ENCODE data around the gene GNB1.

The GNB1 gene

GRCh38 chr1:1781526-1781903, 109.4 kb downstream of the GNB1 start:
- Histone ChIP-seq H3K4me1 (ENCODE audit: control insufficient read depth in 1 of 2, insufficient read depth in 1 of 2, low read depth in 1 of 2, low read length in 1 of 2) (peaks cover 58 to 60% of the 10 kb centered on the region in 2 experiments), H3K27me3 (no peaks in the 10 kb centered on the region), H3K9me3 (no peaks in the 10 kb centered on the region), H3K27ac (peak overlapping the region; percentile 99), H3K36me3 (peaks cover 30% of the 10 kb centered on the region), H3K4me3 (ENCODE audit: low read depth in 1 of 2, low read length in 1 of 2) (peak overlapping the region; percentile 79 to 100)
- no peak for TF ChIP-seq CTCF (IDR thresholded peaks at IDR 0.05)

DNA sequence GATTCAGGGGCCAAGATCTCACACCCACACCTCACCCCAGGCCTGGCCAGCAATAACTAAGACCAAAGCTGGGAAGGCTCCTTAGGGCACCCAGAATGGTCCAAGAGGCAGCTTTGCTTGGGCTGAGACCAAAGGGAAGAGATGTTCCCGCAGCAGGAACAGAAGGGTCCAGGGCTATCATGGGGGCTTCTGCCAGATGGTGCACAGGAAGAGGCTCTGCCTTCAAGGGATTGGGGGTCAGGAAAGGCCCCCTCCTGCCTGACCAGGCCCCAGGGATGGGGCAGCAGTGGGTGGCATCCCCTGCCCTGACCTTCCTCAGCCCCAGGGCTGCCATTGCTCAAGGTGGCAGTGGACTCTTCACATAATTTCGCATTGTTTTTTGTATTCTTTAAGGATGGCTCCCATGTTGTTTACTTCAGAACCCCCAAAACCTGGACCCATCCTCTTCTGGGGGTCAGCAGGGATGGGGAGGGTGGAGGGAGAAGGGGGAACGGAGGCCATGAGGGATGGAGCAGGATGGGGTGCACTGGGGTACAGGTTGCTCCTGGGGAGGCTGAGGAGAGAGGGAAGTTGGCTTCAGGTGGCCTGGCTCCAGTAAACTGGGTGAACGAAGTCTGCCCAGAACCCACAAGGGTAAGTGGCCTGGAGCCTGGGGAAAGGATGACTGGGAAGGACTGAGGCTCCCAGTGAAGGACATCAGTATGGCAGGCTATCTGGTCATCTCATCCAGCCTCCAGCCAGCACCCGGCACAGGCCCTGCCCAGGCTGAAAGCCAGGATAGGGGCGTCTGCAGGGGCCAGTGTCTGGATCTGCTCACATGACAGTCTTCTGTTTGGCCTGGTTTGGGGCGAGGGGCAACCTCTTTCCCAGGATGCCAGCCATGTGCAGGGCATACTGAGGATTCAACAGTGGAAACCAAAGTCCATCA, 110.0 kb downstream of the GNB1 start:
- H3K9me3 ChIP-seq = no peaks in the 10 kb centered on the region
- peak overlapping the region; percentile 99 for H3K27ac ChIP-seq
- peak overlapping the region; percentile 79 to 100 for H3K4me3 ChIP-seq (ENCODE audit: low read depth in 1 of 2, low read length in 1 of 2)
- peaks cover 30% of the 10 kb centered on the region for H3K36me3 ChIP-seq
- no peaks in the 10 kb centered on the region for H3K27me3 ChIP-seq
- TF ChIP-seq CTCF (IDR thresholded peaks at IDR 0.05) = no peak
- H3K4me1 ChIP-seq (ENCODE audit: control insufficient read depth in 1 of 2, insufficient read depth in 1 of 2, low read depth in 1 of 2, low read length in 1 of 2) = peaks cover 65 to 66% of the 10 kb centered on the region in 2 experiments

GRCh38 chr1:1779691-1780597, 110.9 kb downstream of the GNB1 start:
- Histone ChIP-seq H3K4me1 (ENCODE audit: control insufficient read depth in 1 of 2, insufficient read depth in 1 of 2, low read depth in 1 of 2, low read length in 1 of 2) (peaks cover 74 to 75% of the 10 kb centered on the region in 2 experiments), H3K36me3 (peaks cover 27% of the 10 kb centered on the region), H3K4me3 (ENCODE audit: low read depth in 1 of 2, low read length in 1 of 2) (peak overlapping the region; percentile 79 to 100), H3K27ac (peak overlapping the region; percentile 99), H3K9me3 (no peaks in the 10 kb centered on the region), H3K27me3 (no peaks in the 10 kb centered on the region)
- TF ChIP-seq CTCF (IDR thresholded peaks at IDR 0.05) = peak; percentile 20

DNA sequence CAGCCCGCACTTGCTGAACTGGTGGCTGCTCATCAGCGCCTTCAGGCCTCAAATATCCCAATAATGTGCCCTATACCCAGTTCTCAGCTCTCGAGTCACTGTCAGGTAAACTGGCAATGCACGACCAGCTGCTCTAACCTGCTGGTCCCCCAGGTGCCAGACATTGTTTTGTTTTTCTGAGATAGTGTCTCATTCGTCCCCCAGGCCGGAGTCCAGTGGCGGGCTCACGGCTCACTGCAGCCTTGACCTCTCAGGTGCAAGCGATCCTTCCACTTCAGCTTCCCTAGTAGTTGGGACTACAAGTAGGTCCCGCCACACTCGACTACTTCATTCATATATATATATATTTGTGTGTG, 111.6 kb downstream of the GNB1 start:
- Histone ChIP-seq H3K27ac (peak overlapping the region; percentile 99), H3K9me3 (no peaks in the 10 kb centered on the region), H3K4me1 (ENCODE audit: control insufficient read depth in 1 of 2, insufficient read depth in 1 of 2, low read depth in 1 of 2, low read length in 1 of 2) (peaks cover 79 to 81% of the 10 kb centered on the region in 2 experiments), H3K4me3 (ENCODE audit: low read depth in 1 of 2, low read length in 1 of 2) (peak overlapping the region; percentile 79 to 100), H3K36me3 (peaks cover 28% of the 10 kb centered on the region), H3K27me3 (no peaks in the 10 kb centered on the region)
- no peak for TF ChIP-seq CTCF (IDR thresholded peaks at IDR 0.05)

DNA sequence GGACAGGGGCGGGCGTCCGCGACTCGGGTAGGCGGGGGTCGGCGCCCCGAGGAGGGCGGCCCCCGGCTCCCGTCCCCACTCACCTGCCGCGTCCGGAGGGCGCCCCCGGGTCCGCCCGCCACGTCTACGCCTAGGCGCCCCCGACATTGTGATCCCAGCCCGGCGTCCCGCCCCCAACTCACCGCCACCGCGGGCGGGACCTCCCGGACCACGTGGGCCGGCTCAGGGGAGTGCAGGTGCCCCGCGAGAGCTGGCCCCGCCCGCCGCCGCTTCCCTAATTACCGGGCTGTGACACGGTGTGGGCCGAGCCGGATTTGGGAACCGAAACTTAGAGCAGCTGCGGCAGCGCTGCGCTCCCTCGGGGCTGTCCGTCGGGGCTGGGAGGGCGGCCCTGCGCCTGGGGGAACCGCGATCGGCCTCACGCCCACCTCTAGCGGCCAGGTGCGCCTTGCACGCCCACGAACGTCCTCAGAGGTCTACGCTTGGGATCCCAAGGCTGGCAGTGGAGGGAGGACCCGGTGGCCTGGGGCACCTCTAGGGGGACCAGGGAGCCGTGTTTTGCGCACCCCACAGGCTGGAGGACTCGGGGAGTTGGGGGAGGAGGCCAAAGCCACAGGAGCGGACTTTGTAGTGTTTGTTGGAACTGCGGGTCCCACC, 112.1 kb downstream of the GNB1 start:
- Histone ChIP-seq H3K4me3 (ENCODE audit: low read depth in 1 of 2, low read length in 1 of 2) (peak overlapping the region; percentile 79 to 100), H3K36me3 (peaks cover 33% of the 10 kb centered on the region), H3K9me3 (no peaks in the 10 kb centered on the region), H3K4me1 (ENCODE audit: control insufficient read depth in 1 of 2, insufficient read depth in 1 of 2, low read depth in 1 of 2, low read length in 1 of 2) (peaks cover 81 to 82% of the 10 kb centered on the region in 2 experiments), H3K27ac (peak overlapping the region; percentile 99), H3K27me3 (no peaks in the 10 kb centered on the region)
- TF ChIP-seq CTCF (IDR thresholded peaks at IDR 0.05) = peak; percentile 78
